ENCODE measurements around the gene SLC7A6. TPM values are rescaled to one million over a fixed set of nuclear protein-coding genes. Genes with fewer than 3 reads are reported as not detected.

SLC7A6 gene
- total and polyA plus RNA-seq, 2 of the 13 experiments (the other 11 are each of a cell fraction or from before 2014, with no cell fraction given), result 35.8 to 70.8 TPM

DNA sequence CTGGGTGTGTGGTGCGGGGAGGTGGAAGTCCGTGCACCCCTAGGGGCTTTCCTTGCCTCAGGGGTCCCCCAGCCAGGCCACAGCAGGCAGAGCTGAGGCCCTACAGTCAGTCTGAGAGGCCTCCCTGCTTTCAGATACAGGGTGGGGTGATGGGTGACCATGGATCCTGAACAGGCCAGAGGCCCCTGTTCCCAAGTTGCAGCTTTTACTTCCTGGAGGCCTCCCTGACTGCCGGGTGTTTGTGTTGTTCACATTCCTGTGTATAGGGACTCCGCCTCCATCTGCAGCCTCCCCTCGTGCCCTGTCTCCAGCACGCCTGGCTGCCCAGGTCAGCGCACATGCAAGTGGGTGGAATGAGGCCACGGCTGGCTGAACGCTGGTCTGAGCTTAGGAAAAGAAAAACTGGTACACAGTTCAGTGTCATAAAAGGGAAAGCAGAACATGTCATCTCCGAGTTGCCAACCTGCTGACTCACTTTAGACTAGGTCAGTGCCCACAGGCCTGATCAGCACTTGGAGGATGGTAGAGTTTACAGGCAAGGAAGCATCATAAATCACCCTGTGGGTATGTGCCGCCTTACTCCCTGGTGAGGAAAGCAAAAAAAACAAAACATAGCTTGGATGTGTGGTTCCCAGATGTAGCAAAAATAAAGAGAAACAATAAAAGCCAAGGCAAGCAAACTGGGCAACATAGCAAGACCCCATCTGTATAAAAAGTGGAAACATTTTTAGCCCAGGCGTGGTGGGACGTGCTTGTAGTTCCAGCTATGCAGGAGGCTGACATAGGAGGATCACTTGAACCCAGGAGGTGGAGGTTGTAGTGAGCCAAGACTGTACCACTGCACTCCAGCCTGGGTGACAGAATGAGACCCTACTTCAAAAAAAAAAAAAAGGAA is 6.2 kb upstream of the SLC7A6 start (continued):
- TF ChIP-seq ONECUT2 (CRISPR knock-in tag; IDR thresholded peaks at IDR 0.05) (no peak), ZMAT3 (CRISPR knock-in tag; conservative IDR thresholded peaks at IDR 0.05) (peak; percentile 90), HOXA7 (CRISPR knock-in tag; IDR thresholded peaks at IDR 0.05) (no peak), GATAD1 (CRISPR knock-in tag; IDR thresholded peaks at IDR 0.05) (peak; percentile 72), FOXP1 (IDR thresholded peaks at IDR 0.05) (no peak), FOXP1 (CRISPR knock-in tag; IDR thresholded peaks at IDR 0.05) (peak; percentile 93), ADNP (CRISPR knock-in tag; IDR thresholded peaks at IDR 0.05) (no peak), ZNF101 (CRISPR knock-in tag; IDR thresholded peaks at IDR 0.05; ENCODE audit: borderline replicate concordance, low read depth) (no peak), ZNF7 (CRISPR knock-in tag; IDR thresholded peaks at IDR 0.05) (no peak), ZNF562 (CRISPR knock-in tag; IDR thresholded peaks at IDR 0.05; ENCODE audit: borderline replicate concordance) (no peak), TBP (CRISPR knock-in tag; IDR thresholded peaks at IDR 0.05) (no peak), CHCHD3 (CRISPR knock-in tag; IDR thresholded peaks at IDR 0.05) (no peak)
- TF ChIP-seq, protein P1, sequence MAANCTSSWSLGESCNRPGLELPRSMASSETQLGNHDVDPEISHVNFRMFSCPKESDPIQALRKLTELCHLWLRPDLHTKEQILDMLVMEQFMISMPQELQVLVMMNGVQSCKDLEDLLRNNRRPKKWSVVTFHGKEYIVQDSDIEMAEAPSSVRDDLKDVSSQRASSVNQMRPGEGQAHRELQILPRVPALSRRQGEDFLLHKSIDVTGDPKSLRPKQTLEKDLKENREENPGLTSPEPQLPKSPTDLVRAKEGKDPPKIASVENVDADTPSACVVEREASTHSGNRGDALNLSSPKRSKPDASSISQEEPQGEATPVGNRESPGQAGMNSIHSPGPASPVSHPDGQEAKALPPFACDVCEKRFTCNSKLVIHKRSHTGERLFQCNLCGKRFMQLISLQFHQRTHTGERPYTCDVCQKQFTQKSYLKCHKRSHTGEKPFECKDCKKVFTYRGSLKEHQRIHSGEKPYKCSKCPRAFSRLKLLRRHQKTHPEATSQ (CRISPR knock-in tag; IDR thresholded peaks at IDR 0.05; ENCODE audit: borderline replicate concordance), result 0 out of 2 replicates have a peak, but pooled peaks have one; percentile 50
- TF ChIP-seq, protein P2, sequence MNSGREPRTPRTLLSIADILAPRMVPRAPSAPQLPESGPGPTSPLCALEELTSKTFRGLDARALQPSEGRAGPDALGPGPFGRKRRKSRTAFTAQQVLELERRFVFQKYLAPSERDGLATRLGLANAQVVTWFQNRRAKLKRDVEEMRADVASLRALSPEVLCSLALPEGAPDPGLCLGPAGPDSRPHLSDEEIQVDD (CRISPR knock-in tag; IDR thresholded peaks at IDR 0.05; ENCODE audit: borderline replicate concordance), result peak; percentile 63; the same call in 1 of the 2 replicates
- TF ChIP-seq, protein P3, sequence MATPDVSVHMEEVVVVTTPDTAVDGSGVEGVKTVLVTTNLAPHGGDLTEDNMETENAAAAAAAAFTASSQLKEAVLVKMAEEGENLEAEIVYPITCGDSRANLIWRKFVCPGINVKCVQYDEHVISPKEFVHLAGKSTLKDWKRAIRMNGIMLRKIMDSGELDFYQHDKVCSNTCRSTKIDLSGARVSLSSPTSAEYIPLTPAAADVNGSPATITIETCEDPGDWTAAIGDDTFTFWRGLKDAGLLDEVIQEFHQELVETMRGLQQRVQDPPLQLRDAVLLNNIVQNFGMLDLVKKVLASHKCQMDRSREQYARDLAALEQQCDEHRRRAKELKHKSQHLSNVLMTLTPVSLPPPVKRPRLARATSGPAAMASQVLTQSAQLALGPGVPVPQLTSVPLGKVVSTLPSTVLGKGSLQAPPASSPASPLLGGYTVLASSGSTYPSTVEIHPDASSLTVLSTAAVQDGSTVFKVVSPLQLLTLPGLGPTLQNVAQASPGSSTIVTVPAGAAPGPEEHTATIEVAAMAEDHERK (CRISPR knock-in tag; IDR thresholded peaks at IDR 0.05; ENCODE audit: low read depth), result no peak
- TF ChIP-seq, protein P4, sequence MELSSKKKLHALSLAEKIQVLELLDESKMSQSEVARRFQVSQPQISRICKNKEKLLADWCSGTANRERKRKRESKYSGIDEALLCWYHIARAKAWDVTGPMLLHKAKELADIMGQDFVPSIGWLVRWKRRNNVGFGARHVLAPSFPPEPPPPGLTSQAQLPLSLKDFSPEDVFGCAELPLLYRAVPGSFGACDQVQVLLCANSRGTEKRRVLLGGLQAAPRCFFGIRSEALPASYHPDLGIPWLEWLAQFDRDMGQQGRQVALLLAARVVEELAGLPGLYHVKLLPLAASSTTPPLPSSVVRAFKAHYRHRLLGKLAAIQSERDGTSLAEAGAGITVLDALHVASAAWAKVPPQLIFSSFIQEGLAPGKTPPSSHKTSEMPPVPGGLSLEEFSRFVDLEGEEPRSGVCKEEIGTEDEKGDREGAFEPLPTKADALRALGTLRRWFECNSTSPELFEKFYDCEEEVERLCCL (CRISPR knock-in tag; IDR thresholded peaks at IDR 0.05; ENCODE audit: borderline replicate concordance), result no peak
- TF ChIP-seq, protein P5, sequence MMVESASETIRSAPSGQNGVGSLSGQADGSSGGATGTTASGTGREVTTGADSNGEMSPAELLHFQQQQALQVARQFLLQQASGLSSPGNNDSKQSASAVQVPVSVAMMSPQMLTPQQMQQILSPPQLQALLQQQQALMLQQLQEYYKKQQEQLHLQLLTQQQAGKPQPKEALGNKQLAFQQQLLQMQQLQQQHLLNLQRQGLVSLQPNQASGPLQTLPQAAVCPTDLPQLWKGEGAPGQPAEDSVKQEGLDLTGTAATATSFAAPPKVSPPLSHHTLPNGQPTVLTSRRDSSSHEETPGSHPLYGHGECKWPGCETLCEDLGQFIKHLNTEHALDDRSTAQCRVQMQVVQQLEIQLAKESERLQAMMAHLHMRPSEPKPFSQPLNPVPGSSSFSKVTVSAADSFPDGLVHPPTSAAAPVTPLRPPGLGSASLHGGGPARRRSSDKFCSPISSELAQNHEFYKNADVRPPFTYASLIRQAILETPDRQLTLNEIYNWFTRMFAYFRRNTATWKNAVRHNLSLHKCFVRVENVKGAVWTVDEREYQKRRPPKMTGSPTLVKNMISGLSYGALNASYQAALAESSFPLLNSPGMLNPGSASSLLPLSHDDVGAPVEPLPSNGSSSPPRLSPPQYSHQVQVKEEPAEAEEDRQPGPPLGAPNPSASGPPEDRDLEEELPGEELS (CRISPR knock-in tag; IDR thresholded peaks at IDR 0.05), result peak; percentile 97
- TF ChIP-seq, protein P6, sequence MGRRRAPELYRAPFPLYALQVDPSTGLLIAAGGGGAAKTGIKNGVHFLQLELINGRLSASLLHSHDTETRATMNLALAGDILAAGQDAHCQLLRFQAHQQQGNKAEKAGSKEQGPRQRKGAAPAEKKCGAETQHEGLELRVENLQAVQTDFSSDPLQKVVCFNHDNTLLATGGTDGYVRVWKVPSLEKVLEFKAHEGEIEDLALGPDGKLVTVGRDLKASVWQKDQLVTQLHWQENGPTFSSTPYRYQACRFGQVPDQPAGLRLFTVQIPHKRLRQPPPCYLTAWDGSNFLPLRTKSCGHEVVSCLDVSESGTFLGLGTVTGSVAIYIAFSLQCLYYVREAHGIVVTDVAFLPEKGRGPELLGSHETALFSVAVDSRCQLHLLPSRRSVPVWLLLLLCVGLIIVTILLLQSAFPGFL (CRISPR knock-in tag; IDR thresholded peaks at IDR 0.05), result 0 out of 2 replicates have a peak, but pooled peaks have one; percentile 22
- TF ChIP-seq, protein P7, sequence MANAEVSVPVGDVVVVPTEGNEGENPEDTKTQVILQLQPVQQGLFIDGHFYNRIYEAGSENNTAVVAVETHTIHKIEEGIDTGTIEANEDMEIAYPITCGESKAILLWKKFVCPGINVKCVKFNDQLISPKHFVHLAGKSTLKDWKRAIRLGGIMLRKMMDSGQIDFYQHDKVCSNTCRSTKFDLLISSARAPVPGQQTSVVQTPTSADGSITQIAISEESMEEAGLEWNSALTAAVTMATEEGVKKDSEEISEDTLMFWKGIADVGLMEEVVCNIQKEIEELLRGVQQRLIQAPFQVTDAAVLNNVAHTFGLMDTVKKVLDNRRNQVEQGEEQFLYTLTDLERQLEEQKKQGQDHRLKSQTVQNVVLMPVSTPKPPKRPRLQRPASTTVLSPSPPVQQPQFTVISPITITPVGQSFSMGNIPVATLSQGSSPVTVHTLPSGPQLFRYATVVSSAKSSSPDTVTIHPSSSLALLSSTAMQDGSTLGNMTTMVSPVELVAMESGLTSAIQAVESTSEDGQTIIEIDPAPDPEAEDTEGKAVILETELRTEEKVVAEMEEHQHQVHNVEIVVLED (CRISPR knock-in tag; IDR thresholded peaks at IDR 0.05; ENCODE audit: borderline replicate concordance), result peak; percentile 57
